D721Med (cell line): ENCODE data around the gene JAKMIP2.

ENCODE experiments used
- DNase-seq: peaks from one replicate; pipeline ENCODE4 v3.0.0; 2011; ENCODE audit warnings: low spot score; ENCODE audit not compliant: insufficient read length
- FAIRE-seq: peaks from 2 replicates; lab custom pipeline; 2011; peaks lifted over from hg19 to GRCh38; lab: Jason Lieb, UNC
- TF ChIP-seq, protein P1 (sequence below): IDR thresholded peaks from 2 replicates; pipeline ENCODE4 v1.5.1; 2012; ENCODE audit warnings: mild to moderate bottlenecking, control low read depth; ENCODE audit not compliant: insufficient read depth; ENCODE audit errors: missing control alignments

Gene JAKMIP2

DNA sequence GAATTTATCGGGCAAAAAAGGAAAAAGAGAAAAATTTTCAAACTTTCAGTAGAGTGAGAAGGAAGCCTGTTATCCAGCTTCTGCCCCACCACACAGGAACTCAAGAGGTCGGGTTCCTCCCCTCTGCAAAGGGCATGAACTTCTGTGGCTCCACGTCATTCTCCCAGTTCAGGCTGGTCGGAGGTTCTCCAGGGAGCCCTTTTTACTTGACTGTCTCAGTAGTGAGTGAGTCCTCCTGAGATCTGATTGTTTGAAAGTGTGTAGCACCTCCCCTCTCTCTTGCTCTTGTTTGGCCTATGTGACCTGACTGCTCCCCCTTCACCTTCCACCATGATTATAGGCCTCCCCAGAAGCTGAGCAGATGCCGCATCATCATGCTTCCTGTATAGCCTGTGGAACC lies 39.2 kb upstream of the JAKMIP2 start:
- DNase-seq (no peak), FAIRE-seq (no peak)
- TF ChIP-seq, protein P1, sequence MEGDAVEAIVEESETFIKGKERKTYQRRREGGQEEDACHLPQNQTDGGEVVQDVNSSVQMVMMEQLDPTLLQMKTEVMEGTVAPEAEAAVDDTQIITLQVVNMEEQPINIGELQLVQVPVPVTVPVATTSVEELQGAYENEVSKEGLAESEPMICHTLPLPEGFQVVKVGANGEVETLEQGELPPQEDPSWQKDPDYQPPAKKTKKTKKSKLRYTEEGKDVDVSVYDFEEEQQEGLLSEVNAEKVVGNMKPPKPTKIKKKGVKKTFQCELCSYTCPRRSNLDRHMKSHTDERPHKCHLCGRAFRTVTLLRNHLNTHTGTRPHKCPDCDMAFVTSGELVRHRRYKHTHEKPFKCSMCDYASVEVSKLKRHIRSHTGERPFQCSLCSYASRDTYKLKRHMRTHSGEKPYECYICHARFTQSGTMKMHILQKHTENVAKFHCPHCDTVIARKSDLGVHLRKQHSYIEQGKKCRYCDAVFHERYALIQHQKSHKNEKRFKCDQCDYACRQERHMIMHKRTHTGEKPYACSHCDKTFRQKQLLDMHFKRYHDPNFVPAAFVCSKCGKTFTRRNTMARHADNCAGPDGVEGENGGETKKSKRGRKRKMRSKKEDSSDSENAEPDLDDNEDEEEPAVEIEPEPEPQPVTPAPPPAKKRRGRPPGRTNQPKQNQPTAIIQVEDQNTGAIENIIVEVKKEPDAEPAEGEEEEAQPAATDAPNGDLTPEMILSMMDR = no peak

DNA sequence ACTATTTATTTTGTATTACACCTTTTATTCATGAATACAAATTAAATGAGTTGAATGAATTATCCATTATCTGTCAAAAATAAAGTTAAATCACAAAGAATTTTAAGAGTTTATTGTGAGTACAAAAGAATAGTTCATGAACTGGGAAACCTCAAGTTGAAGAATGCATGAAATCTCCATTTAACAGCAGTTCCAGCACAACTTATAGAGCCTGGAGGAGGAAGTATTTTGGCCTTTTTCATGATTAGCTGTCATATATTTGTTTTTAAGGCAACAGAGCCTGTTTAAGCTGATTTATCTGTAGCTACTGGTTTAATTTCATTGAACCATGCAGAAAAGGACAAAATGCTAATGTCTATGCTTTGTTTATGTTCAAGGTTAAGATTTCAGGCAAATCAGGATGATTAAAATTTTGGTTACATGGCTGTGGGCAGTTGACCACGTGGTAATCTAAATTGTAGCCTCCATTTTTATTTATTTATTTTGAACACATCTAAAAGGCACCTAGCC lies 36.8 kb upstream of the JAKMIP2 start:
- FAIRE-seq (no peak), DNase-seq (no peak)
- TF ChIP-seq, protein P1 = no peak

DNA sequence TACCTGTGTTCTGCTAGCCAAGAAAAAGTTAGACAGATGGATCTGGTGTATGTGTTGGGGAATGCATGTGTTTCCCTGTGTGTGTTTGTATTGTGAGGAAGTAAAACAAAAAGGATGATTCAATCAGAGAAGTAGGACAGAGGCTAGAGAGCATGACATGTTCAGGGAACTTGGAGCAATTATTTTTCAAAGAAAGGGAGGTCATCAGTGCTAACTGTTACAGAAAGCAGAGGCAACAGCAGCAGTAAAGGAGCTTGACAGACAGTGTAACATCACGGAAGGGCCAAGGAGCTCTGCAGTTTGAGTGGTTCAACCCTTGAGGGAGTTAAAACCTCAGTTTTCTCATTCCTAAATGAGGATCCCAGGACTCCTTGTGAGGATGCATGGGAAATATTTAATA lies 35.8 kb upstream of the JAKMIP2 start:
- FAIRE-seq = no peak
- TF ChIP-seq, protein P1 = no peak
- no peak for DNase-seq

DNA sequence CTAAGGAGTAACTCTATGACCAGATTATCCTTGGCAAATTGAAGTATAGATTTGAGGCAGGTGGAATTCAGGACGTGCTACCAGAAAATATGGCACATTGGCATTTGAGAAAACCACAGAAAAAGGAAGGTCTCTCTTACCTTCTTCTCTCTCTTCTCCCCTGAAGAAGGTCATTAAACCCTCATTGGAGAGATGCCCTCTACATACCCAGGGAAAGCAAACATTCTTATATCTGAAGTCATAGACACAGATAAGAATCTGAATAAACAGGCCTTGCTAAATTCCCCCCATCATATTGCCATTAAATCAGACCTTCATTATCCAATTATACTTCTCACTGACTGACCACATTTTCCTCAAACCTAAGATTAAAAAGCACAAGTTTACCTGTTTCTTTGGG lies 31.2 kb upstream of the JAKMIP2 start:
- TF ChIP-seq, protein P1 = no peak
- DNase-seq = no peak
- FAIRE-seq = no peak

DNA sequence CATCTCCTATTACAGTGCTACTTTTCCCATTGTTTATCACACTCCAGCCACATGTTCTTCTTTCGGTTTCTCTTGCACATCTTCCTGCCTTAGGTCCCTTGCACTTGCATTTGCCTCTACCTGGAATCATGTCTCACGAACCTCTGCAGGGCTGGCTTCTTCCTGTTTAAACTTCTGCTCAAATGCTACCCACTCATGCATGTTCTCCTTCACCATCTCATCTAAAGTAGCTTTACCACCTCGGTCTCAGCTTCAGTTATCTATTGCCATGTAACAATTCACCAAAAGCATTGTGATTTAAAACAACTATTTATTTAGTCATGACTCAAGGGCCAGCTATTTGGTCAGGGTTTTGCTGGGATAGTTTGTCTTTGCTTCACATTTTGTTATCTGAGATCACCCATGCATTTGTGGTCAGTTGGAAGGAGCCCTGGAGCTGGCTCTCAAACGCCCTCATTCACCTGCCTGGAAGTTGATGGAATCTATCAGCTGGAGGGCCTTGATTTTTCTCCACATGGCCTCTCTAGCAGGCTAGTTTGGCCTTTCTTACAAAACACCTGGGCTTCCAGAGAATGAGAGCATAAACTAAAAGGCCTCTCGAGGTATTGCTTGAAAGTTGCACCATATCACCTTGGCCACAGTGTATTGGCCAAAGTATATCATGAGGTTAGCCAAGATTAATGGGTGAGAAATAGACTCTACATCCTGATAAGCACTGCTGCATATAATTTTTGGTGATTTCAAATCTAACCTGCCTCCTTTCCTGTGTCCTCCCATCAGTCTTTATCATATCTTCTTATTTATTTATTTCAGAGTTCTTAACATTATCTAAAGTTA lies 27.5 kb upstream of the JAKMIP2 start:
- no peak for FAIRE-seq
- TF ChIP-seq, protein P1 = no peak
- DNase-seq = no peak

DNA sequence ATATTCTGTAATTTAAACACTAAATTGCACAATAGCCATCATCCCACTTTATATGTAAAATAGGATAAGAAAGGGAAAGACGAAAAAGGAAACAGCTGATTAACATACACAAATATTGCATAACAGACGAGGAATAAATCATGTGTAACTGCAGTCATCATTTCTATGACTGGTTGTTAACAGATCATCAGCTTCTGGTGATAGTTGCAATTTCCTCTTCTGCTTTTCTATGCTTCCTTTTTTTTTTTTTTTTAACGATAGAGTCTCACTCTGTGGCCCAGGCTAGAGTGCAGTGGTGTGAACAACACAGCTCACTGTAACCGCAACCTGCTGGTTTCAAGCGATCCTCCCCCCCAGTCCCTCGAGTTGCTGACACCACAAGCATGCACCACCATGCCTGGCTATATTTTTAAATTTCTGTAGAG lies 22.5 kb upstream of the JAKMIP2 start:
- TF ChIP-seq, protein P1 = no peak
- FAIRE-seq (no peak), DNase-seq (no peak)

DNA sequence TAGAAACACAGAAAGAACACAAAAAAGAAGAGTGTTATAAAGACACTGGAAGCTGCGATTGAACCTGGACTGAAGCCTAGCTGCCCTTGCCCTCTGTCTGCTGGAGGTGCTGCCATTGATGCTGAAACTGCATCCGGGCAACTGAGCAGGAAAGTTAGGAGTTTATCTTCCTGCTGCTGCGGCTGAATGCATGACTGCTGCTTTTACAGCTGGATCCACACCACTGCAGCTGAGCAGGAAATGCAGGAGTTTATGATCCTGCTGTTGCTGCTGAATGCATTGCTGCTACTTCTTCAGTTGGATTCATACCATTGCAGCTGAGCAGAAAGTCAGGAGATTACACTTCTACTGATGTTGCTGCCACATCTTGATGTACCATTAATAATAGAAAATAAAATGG lies 21.8 kb upstream of the JAKMIP2 start:
- FAIRE-seq (no peak), DNase-seq (no peak)
- TF ChIP-seq, protein P1 = no peak
